IPS-NIHi7 (cell line): ENCODE data around the gene FBXO41.

Experiments used
- DNase-seq: peaks from one replicate; pipeline ENCODE4 v3.0.0; 2012; ENCODE audit warnings: mixed read lengths; ENCODE audit errors: extremely low spot score

Gene FBXO41, protein sequence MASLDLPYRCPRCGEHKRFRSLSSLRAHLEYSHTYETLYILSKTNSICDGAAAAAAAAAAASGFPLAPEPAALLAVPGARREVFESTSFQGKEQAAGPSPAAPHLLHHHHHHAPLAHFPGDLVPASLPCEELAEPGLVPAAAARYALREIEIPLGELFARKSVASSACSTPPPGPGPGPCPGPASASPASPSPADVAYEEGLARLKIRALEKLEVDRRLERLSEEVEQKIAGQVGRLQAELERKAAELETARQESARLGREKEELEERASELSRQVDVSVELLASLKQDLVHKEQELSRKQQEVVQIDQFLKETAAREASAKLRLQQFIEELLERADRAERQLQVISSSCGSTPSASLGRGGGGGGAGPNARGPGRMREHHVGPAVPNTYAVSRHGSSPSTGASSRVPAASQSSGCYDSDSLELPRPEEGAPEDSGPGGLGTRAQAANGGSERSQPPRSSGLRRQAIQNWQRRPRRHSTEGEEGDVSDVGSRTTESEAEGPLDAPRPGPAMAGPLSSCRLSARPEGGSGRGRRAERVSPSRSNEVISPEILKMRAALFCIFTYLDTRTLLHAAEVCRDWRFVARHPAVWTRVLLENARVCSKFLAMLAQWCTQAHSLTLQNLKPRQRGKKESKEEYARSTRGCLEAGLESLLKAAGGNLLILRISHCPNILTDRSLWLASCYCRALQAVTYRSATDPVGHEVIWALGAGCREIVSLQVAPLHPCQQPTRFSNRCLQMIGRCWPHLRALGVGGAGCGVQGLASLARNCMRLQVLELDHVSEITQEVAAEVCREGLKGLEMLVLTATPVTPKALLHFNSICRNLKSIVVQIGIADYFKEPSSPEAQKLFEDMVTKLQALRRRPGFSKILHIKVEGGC

DNA sequence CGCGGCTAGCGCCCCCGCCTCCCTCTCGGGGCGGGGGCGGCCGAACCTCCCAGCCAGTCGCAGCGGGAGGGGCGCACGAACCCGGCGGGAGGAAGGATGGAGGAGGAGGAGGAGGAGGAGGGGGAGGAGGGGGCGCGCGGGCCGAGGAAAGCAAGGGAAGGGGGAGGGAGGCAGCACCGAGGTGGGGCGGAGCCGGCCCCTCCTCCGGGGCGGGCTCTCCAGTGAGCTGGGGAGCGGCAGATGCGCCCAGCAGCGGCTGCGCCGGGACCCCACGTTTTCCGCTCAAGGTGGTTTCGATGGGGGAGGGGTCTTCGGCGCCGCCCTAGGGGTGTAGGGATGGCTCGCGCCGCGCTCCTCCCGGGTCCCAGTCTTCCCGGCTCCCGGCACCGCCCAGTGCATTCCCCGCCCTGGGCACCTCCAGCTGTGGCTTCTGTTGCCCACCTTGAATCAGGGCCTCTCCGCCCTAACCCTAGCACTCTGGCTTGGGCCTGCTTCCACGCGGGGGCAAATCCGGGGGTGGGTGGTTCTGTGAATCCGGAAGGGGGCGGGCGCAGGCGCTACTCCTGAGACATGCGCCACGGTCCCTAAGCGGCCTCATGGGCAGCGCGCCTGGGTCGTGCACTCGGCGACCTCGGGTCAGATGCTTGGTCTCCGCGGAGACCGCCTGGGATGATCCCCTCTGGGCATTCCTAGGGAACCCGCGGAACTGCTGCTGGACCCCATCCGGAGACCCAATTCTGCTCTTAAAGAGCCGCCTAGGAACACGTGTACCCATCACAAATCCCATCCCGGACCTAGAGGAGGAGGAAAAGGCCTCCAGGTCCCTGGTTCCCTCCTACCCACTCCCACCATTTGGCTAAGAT lies at the start of gene FBXO41:
FBXO41 (minus strand) TSS at position 183 of the 863 bp plus-strand sequence. CDS start 14,848 bp downstream, outside the sequence.
- peak; percentile 81 for DNase-seq

DNA sequence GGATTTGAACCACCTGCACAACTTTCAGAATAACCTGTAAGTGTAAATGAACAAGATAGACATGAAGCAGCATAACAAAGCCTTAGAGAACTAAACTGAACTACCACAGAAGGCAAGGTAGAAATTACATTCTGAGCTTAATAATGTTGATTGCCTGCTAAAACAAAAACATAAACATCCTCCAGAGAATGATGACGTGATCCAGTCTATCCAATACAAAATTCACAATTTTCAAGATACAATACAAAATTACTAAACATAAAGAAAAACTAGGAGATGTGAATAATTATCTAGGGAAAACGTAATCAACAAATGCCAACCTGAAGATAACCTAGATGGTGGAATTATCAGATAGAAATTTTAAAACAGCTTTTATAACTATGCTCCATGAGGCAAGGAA lies 49.8 kb upstream of the FBXO41 start:
- DNase-seq: no peak

DNA sequence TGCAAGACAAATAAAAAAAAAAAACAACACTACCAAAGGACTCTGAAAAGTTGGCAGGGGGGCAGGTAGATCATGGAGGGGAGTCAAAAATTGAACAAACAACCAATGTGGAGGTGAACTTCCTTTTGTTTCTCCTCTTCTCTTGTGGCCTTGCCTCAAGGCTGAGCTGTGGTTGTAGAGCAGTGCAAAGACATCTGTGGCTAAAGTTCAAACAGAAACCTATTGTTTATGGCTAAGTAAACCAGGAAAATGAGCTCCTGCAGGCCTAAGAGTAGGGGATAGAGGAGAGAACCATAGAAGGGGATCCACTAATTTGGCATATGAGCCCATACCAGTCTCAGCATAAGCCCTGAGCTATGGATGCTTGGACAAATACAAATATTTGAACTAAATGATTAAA lies 49.3 kb upstream of the FBXO41 start:
- no peak for DNase-seq

DNA sequence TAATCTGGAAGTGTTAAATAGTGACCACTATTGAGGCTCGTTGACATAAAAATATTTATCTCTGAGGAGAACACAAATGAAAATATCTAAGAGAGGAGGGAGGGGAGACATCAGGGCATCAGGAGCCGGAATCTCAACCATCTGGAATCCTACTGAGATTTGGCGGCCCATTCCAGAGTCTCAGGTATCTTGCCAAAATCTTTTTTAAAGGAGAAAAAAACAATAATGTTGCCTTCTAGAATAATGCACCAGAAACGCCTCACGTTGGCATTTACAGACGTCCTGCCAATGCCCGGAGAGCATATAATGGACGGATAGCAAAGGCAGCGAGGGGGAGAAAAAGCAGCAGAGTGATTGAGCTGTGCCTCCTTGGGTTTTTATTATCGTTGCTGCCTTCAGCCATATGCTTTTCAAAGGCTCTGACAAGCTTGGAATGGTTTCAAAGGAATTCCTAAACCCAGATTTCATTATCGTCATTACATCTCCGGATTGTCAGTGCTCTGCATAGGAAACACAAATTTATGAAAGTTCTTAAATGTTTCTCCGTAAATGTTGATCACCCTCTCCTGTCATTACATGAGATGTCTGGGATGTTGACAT lies 39.9 kb upstream of the FBXO41 start:
- DNase-seq: no peak

DNA sequence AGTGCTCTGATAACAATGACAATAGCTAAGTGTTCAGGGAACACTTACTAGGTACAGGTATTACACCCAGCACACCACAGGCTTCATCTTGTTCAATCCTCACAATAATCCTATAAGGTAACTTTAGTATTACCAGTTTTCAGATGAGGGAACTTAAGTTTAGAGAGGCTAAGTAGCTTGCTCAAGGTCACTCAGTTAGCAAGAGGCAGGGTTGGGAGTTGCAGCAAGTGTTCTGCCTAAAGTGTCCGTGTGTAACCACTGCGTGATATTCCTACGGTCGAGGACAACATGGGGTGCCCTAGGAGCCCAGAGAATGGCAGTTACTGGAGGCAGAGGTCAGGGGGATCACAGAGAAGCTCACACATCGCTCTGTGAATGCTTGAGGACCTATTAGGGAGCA lies 39.3 kb upstream of the FBXO41 start:
- DNase-seq: no peak

DNA sequence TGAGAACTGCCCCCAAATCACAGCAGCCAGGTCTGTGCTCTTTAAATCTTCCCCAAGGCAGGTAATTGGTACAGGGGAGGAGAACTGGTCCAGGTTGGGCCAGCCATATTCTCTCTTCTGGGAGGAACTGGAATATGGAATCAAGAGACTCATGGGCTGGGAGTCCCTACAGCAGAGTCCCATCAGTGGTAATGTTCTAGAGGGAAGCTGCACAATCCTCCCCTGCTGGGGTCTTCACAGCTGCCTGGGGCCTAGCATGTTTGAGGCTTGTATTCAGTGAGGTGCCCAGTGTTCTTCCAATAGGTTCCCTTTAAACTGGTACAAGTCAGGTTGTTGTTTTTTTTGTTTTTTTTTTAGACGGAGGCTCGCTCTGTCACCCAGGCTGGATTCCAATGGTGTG lies 30.2 kb upstream of the FBXO41 start:
- no peak for DNase-seq

DNA sequence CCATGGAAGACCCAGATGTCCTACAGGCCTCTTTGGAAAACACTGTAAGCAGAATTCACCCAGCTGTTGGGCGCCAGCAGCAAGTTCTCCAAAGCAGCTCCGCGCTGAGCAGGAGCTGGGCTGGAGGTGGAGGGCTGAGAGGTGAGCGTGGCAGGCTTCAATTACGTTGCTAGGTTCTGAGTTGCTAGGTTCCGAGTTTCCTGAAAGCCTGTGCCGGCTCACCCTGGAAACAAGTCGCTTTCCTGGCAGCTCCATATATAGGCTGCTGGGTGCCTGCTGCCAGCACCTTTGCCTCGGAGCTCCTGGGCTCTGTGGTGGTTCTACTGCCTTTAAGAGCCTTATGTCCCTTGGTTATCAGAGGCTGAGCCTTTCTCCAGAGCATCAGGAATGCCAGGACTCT lies 23.4 kb upstream of the FBXO41 start:
- no peak for DNase-seq

DNA sequence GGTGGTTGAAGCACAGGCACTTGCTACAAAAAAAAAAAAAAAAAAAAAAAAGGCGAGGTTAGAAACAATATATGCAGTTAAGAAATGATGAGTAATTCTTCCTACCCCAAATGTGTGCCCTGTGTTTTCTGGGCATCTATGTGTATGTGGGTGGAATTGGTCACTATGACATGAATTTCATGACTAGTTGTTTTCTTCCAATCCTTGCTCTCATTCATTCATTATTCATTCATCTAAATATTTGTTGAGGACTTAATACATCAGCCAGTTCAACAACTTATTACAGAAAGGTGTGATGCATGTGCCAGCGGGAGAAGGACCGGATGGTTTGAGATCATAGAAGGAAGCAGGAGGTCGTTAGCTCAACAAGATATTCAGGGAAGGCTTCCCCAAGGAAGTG lies 17.4 kb upstream of the FBXO41 start:
- no peak for DNase-seq

DNA sequence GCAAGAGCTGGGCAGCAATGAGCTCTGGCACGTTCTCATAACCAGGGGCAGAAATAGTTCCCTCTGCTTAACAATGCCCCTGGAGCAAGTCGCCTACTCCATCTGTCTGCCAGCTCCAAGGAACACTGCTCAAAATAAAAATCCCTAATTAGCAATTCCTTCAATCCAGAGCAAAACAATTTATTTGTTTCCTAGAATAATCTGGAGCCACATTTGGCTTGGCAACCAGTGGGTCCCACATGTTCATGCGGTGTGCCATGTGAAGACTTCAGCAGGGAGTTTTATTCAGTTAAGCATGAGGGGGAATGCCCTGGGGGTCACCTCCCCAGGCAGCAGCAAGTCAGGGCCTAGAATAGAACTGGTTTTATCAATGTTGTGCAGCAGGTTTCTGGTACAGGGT lies 16.6 kb upstream of the FBXO41 start:
- DNase-seq: no peak

DNA sequence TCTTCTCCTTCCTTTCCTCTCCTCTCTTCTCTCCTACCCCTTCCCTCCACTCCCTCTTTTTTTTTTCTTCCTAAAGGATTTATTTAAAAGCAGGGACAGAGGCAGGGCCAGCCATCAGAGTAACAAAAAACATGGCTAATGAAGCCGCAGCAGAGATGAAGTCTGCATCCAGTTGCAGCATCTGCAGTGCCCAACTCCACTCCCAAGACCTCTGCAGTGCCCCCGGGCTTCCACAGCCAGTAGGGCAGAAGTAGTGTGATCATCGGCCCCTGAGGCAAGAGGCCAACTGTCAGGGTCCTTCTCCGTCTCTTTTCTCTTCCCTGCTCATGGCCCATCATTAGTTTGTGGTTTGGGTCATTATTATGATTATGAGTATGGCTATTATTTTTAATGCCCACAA lies 13.3 kb upstream of the FBXO41 start:
- no peak for DNase-seq

DNA sequence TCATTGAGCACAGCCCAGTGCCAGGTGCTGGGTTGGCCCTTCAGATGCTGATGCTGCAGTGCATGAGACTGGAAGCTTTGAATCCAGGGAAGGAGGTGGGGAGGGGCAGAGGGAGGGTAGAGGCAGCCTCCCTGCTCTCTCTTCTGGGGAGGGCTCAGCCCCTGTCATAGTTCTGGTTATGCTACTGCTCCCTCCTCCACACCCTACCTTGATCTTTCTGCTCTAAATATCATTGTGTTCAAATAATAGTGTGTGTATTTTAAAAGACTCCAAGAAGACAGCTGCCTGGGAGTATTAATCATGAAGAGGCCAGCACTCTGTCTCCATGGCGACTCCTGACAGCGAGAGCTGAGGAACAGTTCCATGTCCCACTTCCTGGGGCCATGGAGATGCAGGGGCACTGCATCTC lies 12.9 kb upstream of the FBXO41 start:
- DNase-seq: no peak

DNA sequence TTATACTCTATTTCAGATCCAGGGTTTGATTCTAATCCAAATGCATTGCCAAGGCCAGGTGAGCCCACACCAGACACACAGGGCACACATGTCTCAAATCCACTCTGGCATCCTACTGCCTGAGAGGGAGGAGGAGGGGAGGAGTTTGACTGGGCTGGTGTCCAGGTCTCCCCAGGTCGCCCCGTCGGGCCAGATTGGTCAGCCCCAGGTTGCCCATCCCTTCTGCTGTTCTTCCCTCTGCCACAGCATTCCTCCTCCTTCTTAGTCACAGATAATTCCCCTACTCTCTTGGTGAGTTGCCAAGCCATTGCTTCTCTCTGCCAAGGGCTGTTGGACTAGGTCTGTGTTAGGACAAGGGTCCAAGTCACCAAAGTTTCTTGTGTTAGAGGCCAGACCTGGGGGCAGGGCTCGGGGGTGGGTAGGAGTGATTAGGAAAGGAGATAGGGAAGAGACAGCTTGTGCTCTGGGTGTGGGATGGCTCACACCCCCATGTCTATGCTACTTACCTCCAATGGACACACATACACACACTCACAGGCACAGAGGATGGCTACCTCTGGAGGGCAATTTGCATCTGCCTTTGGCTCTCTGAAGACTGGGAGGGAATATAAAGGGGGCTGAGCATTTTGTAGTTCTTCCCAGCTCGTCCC lies 11.6 kb upstream of the FBXO41 start:
- no peak for DNase-seq

DNA sequence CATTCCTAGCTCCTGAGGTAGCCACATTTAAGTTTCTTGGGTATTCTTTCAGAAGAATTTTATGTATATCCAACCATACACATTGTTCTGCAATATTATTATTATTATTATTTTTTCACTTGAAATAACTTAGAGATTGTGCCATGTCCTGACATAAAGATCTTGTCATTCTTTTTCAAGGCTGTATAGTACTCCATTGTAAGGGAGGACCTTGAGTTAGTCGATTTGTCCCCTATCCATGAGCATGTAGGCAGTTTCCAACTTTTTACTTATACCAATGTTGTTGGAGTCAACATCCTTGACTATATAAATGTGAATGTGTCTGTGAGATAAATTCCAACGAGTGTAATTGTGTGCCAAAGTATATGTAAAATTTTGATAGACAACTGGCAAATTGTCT lies 10.0 kb upstream of the FBXO41 start:
- no peak for DNase-seq

DNA sequence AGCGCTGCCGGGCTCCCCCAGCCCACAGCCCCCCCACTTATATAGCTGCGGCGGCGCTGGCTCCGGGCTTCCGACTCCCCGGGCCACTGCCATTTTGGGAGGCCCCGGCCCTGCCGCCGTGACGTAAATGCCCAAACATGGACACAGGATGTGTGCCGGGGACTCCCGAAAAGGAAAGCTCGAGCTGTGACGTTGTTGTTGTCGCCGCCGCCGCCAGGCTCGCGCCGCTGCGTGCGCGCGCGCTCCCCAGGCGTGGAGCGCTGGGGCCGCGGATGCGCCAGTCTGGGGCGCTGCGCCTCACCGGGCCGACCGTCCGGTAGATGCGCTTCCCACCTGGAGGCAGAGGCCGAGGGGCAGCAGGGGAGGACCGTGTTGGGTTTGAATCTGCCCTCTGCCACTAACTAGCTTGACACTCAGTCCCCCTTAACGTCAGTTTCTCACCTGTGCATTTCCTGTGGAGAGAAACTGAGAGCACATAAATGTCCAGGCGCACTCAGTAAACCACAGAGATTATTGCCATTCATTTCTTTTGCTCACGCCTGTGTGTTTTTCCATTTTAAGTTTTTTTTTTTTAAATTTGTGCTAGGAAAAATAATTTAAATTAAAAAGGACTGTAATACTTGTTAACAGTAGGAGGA lies 9.4 kb upstream of the FBXO41 start, which contains the start of gene EGR4:
EGR4 (minus strand) TSS at position 15 of the 638 bp plus-strand sequence. CDS start 231 bp downstream, outside the sequence.
- peak; percentile 97 for DNase-seq

DNA sequence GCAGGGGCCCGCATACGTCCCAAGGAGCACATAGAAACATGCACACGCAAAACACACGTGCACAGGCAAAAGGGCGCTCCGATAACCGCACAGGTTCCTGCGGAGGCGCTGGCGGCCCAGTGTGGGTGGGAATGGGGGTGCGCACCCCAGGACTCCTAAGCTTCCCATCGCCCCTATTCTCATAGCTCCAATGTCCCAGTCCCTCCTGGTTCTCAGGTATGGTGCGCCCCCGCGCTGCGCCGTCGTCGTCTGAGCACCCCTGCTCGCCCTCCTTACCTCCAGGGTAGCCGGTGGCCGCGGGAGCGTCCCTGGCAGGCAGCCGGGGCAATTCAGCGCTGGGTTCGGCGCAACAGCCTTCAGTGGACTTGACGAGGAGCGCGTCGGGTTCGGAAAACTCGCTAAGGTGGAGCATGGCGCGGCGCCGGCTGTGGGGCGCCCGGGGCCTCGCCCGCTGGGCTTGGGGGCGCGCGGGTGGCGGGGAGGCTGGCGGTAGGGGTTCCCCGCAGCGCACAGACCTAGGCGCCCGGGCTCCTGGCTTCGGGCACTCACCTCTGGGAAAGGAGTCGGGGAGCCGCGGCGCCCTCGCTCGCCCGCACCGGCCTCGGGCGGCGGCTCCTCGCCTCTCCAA lies 8.7 kb upstream of the FBXO41 start:
- DNase-seq: peak; percentile 36

DNA sequence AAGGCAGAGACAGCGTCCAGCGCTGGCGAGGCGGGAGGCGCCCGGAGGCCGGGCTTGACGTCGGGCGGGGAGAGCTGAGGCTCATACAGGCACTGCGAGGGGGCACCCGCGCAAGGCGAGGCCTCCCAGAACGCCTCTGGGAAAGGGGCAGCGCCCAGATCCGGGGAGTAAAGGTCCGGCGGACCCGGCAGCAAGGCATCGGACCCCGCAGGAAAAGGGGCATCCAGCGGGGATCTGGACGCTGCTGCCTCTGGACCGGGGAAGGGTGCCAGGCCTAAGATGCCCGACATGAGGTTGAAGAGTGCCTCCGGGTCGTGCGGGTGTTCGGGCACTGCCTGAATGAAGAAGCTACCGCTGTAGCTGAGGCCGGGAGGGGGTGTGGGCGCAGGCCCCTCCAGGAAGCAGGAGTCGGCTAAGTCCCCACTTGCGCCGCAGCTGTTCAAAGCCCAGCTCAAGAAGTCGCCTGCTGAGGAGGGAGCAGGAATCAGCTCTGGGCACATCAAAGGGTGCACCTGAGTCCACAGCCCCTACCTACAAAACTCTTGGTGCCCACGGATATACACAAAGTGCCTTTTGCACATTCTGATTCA lies 8.1 kb upstream of the FBXO41 start:
- DNase-seq: no peak

DNA sequence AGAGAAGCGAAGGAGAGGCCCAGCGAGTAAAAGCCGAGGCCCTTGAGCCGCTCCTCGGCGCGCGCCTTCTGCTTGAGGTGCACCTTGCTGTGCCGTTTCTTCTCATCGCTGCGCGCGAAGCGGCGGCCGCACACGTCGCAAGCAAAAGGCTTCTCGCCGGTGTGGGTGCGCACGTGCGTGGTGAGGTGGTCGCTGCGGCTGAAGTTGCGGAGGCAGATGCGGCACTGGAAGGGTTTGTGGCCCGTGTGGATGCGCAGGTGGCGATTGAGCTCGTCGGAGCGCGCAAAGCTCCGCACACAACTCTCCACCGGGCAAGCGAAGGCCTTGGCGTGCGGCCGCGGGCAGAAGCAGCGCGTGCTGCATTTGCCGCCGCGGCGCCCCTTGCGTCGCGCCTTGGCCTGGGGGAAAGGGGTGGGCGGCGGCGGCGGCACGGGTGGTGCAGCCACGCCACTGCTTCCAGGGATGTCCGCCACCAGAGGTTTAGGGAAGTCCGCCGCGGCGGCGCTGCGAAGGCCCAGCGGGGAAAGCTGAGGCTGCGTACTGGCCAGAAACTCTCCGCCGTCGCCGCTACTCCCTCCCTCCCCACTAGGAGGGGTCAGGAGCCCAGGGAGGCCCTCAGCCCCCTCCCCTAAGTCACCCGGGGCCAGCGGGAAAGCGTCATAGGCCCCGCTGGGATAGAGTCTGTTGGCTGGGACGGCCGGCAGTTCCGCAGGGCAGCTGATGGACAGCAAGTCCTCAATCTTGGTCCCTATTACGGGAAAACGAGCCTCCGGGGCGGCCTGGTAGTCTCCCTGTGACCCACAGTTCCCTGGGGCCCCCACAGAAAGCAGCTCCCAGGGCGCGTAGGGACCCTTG lies 7.4 kb upstream of the FBXO41 start:
- DNase-seq: peak; percentile 85

DNA sequence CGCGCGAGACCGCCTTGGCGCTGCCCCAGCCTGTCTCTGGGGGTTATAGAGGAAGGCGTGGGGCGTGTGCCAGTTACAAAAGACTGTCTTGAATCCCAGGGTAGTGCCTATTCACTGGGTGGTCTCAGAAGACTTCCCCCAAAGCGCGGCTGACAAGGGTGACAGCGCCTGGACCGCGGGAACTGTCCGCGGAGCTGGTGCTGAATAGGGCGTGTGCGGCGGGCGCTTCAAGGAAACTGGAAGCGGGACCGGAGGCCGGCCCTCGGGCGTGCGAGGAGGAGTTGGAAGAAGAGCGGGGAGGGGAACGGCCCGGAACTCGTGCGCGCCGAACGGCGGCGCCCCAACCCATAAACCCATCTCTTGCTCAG lies 6.8 kb upstream of the FBXO41 start:
- peak; percentile 86 for DNase-seq
